Fibroblast of lung (primary cell): ENCODE data around the gene ATP8A1. TPM values are rescaled to one million over a fixed set of nuclear protein-coding genes. Genes with fewer than 3 reads are reported as not detected.

Experiments used
- DNase-seq, 2 donors: peaks; one replicate each; pipeline versions ENCODE4 v3.0.0 to v3.0.0-alpha.2; 2010; ENCODE audit warnings: low read depth in 2 of 2
- H2AFZ ChIP-seq: 2 replicates; pipeline ENCODE4 v1.5.1; 2012; ENCODE audit warnings: low read length, control low read depth, inconsistent platforms
- H3K27ac ChIP-seq: 2 replicates; pipeline ENCODE4 v1.5.1; 2011; ENCODE audit warnings: low read length, control low read depth; ENCODE audit not compliant: insufficient read depth
- H3K27me3 ChIP-seq: 2 replicates; pipeline ENCODE4 v1.5.1; 2011; ENCODE audit warnings: mild to moderate bottlenecking, low read length; ENCODE audit not compliant: control insufficient read depth, insufficient read depth
- H3K36me3 ChIP-seq: 2 replicates; pipeline ENCODE4 v1.5.1; 2011; ENCODE audit warnings: low read length; ENCODE audit not compliant: control insufficient read depth, insufficient read depth
- H3K4me1 ChIP-seq: 2 replicates; pipeline ENCODE4 v1.5.1; 2011; ENCODE audit warnings: low read length; ENCODE audit not compliant: control insufficient read depth, insufficient read depth; ENCODE audit errors: extremely low read depth
- H3K4me2 ChIP-seq: 2 replicates; pipeline ENCODE4 v1.5.1; 2011; ENCODE audit warnings: low read length, control low read depth; ENCODE audit not compliant: insufficient read depth; ENCODE audit errors: extremely low read depth
- H3K4me3 ChIP-seq, 4 experiments: fragments of 200-600 bp in 1 of 4; sonication (generic) in 1 of 4; replicated peaks in 1 of 4; 2 replicates each; pipeline ENCODE4 v1.5.1; 2011 to 2016; ENCODE audit warnings: low read length in 4 of 4, low read depth in 3 of 4, mild to moderate bottlenecking in 3 of 4, control low read depth in 2 of 4, inconsistent platforms in 1 of 4, mixed read lengths in 1 of 4; ENCODE audit not compliant: insufficient read depth in 1 of 4; ENCODE audit errors: control extremely low read depth in 1 of 4
- H3K79me2 ChIP-seq: 2 replicates; pipeline ENCODE4 v1.5.1; 2012; ENCODE audit warnings: mild to moderate bottlenecking, low read length, inconsistent platforms; ENCODE audit not compliant: control insufficient read depth, insufficient read depth
- H3K9ac ChIP-seq: 2 replicates; pipeline ENCODE4 v1.5.1; 2011; ENCODE audit warnings: mild to moderate bottlenecking, low read length, control low read depth; ENCODE audit not compliant: insufficient read depth
- H3K9me3 ChIP-seq: 2 replicates; pipeline ENCODE4 v1.5.1; 2012; ENCODE audit warnings: low read depth, low read length; ENCODE audit not compliant: control insufficient read depth, insufficient read depth
- H4K20me1 ChIP-seq: 2 replicates; pipeline ENCODE4 v1.5.1; 2011; ENCODE audit warnings: low read length; ENCODE audit not compliant: control insufficient read depth, insufficient read depth; ENCODE audit errors: extremely low read depth
- CTCF ChIP-seq, 2 donors: IDR thresholded peaks in 1 of 2; conservative IDR thresholded peaks in 1 of 2; 1 replicate in 1 of 2; 2 replicates in 1 of 2; pipeline ENCODE4 v1.5.1; 2011 to 2012; ENCODE audit warnings: low read length in 2 of 2, control low read depth in 1 of 2, inconsistent platforms in 1 of 2, low read depth in 1 of 2, mild to moderate bottlenecking in 1 of 2
- EZH2 ChIP-seq: IDR thresholded peaks from 2 replicates; pipeline ENCODE4 v1.5.1; 2012; ENCODE audit warnings: low read length, control low read depth, mild to moderate bottlenecking; ENCODE audit errors: missing control alignments
- polyA plus RNA-seq, 2 donors: library from polyadenylated mRNA; depleted of rRNA in 1 of 2; stranded (reverse) in 1 of 2; unstranded in 1 of 2; fragments of >200 nt; gene quantifications; 2 replicates each; pipeline ENCODE4 v1.2.1, GENCODE V29; 2011 to 2012; ENCODE audit warnings: missing spikeins in 1 of 2
- total RNA-seq: library from RNA; depleted of rRNA; stranded (reverse); fragments of >200 nt; gene quantifications from 2 replicates; pipeline ENCODE4 v1.2.1, GENCODE V29; 2014

ATP8A1 gene
- total and polyA plus RNA-seq, 2 donors (not counting 1 experiment from before 2014, with no cell fraction given): 0.36 to 4.8 TPM

GRCh38 chr4:42483426-42484379, 173.2 kb downstream of the ATP8A1 start:
- peak; percentile 35 to 54 for DNase-seq
- Histone ChIP-seq H4K20me1 (no peaks in the 10 kb centered on the region), H3K9ac (no peak overlapping the region), H3K9me3 (no peaks in the 10 kb centered on the region), H3K27me3 (no peaks in the 10 kb centered on the region), H3K4me3 (no peak overlapping the region), H3K4me2 (no peak overlapping the region), H3K36me3 (no peaks in the 10 kb centered on the region), H3K79me2 (no peaks in the 10 kb centered on the region), H2AFZ (no peak overlapping the region), H3K27ac (no peak overlapping the region), H3K4me1 (no peaks in the 10 kb centered on the region)
- TF ChIP-seq EZH2 (no peak), CTCF (conservative IDR thresholded peaks at IDR 0.05 in 1 of 2, IDR thresholded peaks at IDR 0.05 in 1 of 2; ENCODE audit: low read depth in 1 of 2, low read length in 2 of 2) (no peak)

GRCh38 chr4:42482516-42483327, 174.2 kb downstream of the ATP8A1 start:
- H4K20me1 ChIP-seq: no peaks in the 10 kb centered on the region
- H3K4me3 ChIP-seq: no peak overlapping the region
- peak; percentile 7 to 9 for DNase-seq
- H3K9me3 ChIP-seq: no peaks in the 10 kb centered on the region
- no peak overlapping the region for H3K4me2 ChIP-seq
- H3K4me1 ChIP-seq: no peaks in the 10 kb centered on the region
- no peak overlapping the region for H3K27ac ChIP-seq
- TF ChIP-seq CTCF (conservative IDR thresholded peaks at IDR 0.05 in 1 of 2, IDR thresholded peaks at IDR 0.05 in 1 of 2; ENCODE audit: low read depth in 1 of 2, low read length in 2 of 2): no peak
- TF ChIP-seq EZH2: no peak
- no peaks in the 10 kb centered on the region for H3K27me3 ChIP-seq
- H3K9ac ChIP-seq: no peak overlapping the region
- H3K79me2 ChIP-seq: no peaks in the 10 kb centered on the region
- H3K36me3 ChIP-seq: no peaks in the 10 kb centered on the region
- no peak overlapping the region for H2AFZ ChIP-seq

GRCh38 chr4:42480717-42481116, 176.2 kb downstream of the ATP8A1 start:
- Histone ChIP-seq H4K20me1 (no peaks in the 10 kb centered on the region), H3K9me3 (no peaks in the 10 kb centered on the region), H3K9ac (no peak overlapping the region), H3K27me3 (no peaks in the 10 kb centered on the region), H3K4me3 (no peak overlapping the region), H3K36me3 (no peaks in the 10 kb centered on the region), H3K4me2 (no peak overlapping the region), H2AFZ (no peak overlapping the region), H3K4me1 (no peaks in the 10 kb centered on the region), H3K27ac (no peak overlapping the region), H3K79me2 (no peaks in the 10 kb centered on the region)
- peak; percentile 2 to 9 for DNase-seq
- TF ChIP-seq CTCF (conservative IDR thresholded peaks at IDR 0.05 in 1 of 2, IDR thresholded peaks at IDR 0.05 in 1 of 2; ENCODE audit: low read depth in 1 of 2, low read length in 2 of 2): no peak
- no peak for TF ChIP-seq EZH2
